Ramos (cell line): ENCODE data around the gene PPP1CC.

Experiments used
- in situ Hi-C: fragments of 300-500 bp; cut with MboI; formaldehyde crosslinking; loops from one replicate; pipeline ENCODE4 v1.14.3; 2022; ENCODE audit warnings: low sequenced_read_pairs; ENCODE audit not compliant: unreplicated experiment

The PPP1CC gene

DNA sequence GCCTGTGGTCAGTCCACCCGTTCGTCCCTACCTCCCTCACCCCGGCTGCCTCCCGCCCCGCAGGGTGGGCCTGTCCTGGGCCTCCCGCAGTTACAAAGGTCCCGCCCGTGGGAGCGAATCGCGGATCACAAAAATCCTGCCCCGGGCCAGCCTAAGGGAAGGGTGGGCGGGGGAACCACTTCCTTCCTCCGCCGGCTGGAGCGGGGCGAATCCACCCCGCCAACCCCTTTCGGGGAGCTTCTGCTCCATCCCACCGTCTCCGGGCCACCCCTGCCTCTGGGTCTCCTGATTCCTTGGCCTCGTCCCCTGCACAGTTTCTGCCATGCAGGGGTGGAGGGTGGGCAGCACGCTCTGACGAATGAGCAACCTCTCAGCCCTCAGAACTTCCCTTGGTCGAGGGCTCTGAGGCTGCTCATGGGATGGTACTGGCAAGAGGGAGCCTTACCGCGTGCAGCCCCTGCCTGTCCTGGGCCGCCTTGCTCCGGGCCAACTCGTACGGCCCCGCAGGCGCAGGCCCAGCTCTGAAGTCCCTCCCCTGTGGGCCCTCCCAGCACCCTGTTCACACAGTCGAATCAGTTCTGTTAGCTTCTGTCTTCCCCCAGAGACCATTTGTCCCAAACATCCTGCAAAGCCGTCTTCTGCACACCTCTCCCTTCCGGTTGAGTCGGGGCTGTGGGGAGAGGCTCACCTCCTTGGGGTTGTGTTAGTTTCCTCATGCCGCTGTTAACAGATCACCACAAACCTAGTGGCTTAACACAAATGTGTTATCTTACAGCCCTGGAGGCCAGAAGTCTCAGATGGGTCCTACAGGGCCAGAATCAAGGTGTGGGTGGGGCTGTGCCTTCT is 53.2 kb downstream of the PPP1CC start:
- in situ Hi-C loops, result loop anchor here (5.0 kb wide), 1 partner anchor 67 kb away; no protein-coding TSS in a partner anchor

GRCh38 chr12:110688446-110689280 is 54.0 kb downstream of the PPP1CC start, which contains the start of gene HVCN1:
TSS of gene HVCN1 (minus strand) at chr12:110689115. CDS start at chr12:110683245, 5,870 bp downstream.
- in situ Hi-C loops, result loop anchor here (5.0 kb wide), 1 partner anchor 66 kb away; no protein-coding TSS in a partner anchor

DNA sequence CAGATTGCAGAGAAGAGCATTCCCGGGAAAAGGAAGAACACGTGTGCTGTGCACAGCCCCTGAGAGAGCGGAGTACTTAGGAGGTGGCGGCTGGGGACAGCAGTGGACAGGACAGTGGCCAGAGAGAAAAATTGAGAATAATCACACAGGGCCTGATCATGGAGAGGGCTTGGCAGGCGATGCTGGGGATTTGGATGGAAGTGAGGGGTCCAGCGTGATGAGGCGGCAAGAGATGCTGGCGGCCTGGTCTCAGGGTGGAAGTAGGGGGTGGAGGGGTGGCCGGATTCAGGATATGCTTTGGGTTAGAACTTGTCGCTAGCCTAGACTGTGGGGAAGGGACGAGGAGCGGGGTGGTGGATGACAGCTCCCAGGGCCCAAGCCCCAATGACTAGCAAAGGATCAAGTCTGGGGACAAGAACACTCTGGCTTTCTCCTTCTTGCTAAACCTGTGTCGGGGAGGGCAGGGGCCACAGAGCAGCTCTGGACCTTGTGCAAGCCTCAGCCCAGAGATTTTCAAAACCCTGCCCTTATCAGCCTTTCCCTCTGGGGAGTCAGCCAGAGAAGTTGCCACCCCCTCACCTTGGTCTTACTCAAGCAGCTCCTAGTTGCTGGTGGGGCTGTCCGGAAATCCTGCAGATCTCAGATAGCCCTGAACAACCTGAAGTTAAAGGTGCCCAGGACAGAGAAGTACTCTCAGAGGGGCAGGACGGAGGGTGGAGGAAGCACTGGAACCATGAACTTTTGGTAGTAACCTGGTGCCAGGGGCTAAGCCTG is 55.1 kb downstream of the PPP1CC start:
- in situ Hi-C loops, result loop anchor here (5.0 kb wide), 1 partner anchor 65 kb away; no protein-coding TSS in a partner anchor

DNA sequence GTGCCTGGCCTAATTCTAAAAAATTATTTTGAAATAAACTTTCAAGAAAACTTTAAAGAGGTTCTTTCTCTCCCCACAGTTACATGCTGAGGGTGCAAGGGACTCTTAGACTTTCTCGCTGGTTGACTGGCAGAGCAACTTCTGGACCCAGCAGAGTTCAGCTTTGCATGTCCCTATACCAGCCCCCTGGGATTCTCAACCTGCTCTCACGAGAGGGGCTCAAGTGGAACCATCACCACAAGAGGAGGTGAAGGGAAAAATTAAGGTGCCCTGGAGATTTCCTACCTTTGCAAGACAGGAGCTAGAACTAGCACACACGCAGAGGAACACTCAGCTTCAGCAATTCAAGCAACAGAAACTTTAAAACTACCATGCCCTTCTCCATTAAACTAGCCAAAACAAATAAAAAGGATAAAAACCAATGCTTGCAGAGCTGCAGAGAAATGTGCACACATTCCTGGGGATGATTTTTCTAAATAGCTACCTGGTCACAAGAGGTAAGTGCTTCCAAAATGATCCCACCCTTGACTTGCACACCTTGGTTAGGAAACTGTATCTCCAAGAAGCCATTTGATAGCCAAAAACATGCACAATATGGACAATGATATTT is 56.3 kb downstream of the PPP1CC start:
- in situ Hi-C loops, result loop anchor here (5.0 kb wide), 1 partner anchor 64 kb away; no protein-coding TSS in a partner anchor

DNA sequence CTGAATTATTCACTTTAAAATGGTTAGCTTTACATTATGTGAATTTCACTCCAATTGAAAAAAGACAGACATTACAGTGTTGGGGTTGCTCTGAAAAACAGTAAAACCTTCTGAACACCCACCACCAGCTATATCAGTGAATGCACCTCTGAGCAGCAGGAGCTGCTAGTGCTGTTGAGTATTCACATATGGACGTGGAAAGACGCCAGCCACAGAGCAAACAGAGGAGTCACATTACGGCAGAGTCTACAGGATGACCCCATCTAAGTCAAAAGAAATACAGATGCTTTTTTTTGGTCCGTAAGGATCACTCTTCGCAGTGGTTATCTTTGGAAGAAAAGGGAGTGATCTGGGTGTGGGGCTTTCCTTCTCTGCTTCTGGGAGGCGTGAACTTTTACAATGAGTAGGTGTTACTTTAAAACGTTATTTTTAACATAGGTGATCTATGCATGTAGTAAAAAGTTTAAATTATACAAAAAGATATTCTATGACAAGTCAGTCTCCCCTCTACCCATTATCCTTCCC is 58.3 kb downstream of the PPP1CC start:
- in situ Hi-C loops, result no loop called here

GRCh38 chr12:110683888-110684287 is 58.8 kb downstream of the PPP1CC start:
- in situ Hi-C loops, result no loop called here

DNA sequence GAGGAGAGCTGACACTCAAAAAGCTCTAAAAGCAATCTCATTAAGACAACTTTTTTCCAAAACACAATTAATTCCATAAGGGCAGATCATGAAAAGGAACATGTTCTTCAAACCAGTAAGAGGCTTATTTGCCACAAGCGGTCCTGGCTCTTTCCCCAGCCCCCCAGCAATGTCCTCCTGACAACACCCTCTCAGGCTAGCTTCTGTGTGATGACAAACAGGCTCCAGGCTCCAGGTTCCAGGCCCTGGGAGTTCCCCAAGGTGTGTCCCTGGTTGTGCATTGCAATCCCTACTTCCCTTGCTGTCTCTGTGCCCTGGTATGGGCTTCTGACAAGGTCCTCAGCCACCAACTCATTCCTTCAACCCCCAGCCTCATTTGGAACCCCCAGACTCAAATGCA is 62.7 kb downstream of the PPP1CC start:
- in situ Hi-C loops, result no loop called here

DNA sequence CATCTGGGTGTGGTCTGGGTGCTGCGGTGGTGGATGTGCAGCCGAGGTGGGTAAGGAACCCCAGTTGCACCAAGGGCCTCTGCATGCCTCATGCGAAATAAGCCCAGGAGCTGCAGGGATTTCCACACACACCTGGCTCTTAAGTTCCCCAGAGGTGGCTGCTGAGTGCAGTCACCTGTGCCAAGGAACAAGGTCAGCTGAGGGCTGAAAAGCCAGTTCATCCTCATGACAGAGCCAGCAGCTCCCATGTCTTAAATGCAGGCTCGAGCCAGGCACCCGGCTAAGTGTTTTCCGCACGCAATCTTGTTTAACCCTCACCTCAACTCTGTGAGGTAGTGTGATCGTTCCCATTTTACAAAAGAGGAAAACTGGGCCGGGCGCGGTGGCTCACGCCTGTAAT is 63.5 kb downstream of the PPP1CC start:
- in situ Hi-C loops, result no loop called here

- in situ Hi-C loops, result no loop called here
Measured at GRCh38 chr12:110677982-110678381, 64.7 kb downstream of the PPP1CC start.

DNA sequence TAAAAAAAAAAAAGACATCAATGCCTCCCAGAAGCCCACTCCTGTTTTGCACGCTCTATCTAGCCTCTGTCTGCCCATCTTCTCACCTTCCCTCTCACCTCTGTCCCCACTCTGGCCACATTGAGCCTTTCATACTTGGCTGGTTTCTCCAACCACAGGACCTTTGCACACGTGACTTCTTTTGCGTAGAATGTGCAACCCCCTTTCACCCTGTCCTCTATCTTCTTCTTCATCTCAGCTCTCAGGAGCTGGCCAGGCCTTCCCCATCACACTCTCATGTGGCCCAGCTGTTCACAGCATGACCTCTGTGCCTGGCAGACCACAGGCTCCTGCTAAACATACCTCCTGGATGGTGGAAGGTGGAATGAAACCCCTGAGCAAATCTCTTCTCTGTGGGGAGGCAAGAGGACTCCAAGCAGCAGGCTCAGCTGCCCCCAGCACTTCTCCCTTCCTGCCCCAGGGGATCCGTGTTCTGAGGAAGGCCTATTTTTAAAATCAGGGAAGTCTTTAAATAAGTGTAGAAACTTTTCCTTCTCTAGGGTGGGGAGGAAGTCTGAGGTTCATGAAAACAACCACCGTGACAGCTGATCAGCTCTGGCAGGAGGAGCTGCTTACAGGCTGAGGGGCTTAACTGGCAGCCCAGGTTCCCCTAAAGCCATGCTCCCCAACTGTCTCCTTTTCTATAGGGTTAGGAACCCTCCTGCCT is 65.3 kb downstream of the PPP1CC start:
- in situ Hi-C loops, result no loop called here

DNA sequence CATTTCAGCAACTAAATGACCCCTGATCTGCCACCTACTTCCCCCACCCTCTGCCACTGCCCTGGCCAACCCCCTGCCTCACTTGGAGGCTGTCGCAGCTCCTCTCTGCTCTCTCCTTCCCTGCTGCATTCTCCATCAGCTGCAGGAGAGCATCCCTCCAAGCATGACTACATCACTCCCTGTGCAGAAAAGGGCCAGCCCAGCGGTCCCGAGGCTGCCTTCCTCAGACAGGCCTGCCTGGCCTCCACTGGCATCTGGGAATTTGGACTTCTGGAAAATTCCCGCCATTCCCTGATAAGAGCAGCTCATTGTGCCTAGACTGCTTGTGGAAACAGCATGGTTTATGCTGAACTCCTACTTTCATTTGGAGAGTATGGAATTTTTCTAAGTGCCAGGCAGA is 66.5 kb downstream of the PPP1CC start:
- in situ Hi-C loops, result no loop called here

- in situ Hi-C loops, result no loop called here
Measured at GRCh38 chr12:110670161-110670701, 72.5 kb downstream of the PPP1CC start.
